Transverse colon (tissue), 3 donors: Measurements from ENCODE around the gene MICAL2.

Experiments
- EP300 ChIP-seq: sonication (generic); formaldehyde crosslinking; IDR thresholded peaks from one replicate; pipeline ENCODE4 v1.6.1; 2017; ENCODE audit warnings: antibody characterized with exemption, low read depth
- POLR2A ChIP-seq: fragments of 450-650 bp; IDR thresholded peaks from one replicate; pipeline ENCODE4 v1.6.1; 2016; ENCODE audit warnings: antibody characterized with exemption, mild to moderate bottlenecking, moderate library complexity
- TF ChIP-seq, protein P1 (sequence below), 5 experiments: fragments of 200-600 bp in 3 of 5; fragments of 450-650 bp in 2 of 5; sonication (generic) in 3 of 5; IDR thresholded peaks; 1 replicate in 2 of 5; 2 replicates in 3 of 5; pipeline ENCODE4 v1.5.1; 2016 to 2017; ENCODE audit warnings: antibody characterized with exemption in 5 of 5, inconsistent platforms in 3 of 5, mild to moderate bottlenecking in 2 of 5, moderate library complexity in 1 of 5

- TF ChIP-seq, protein P1, sequence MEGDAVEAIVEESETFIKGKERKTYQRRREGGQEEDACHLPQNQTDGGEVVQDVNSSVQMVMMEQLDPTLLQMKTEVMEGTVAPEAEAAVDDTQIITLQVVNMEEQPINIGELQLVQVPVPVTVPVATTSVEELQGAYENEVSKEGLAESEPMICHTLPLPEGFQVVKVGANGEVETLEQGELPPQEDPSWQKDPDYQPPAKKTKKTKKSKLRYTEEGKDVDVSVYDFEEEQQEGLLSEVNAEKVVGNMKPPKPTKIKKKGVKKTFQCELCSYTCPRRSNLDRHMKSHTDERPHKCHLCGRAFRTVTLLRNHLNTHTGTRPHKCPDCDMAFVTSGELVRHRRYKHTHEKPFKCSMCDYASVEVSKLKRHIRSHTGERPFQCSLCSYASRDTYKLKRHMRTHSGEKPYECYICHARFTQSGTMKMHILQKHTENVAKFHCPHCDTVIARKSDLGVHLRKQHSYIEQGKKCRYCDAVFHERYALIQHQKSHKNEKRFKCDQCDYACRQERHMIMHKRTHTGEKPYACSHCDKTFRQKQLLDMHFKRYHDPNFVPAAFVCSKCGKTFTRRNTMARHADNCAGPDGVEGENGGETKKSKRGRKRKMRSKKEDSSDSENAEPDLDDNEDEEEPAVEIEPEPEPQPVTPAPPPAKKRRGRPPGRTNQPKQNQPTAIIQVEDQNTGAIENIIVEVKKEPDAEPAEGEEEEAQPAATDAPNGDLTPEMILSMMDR (IDR thresholded peaks at IDR 0.05): no peak
- TF ChIP-seq POLR2A: no peak
- TF ChIP-seq EP300: no peak
These were observed 164.3 kb downstream of the MICAL2 start for GRCh38 chr11:12274558-12275197.
